Activated CD4-positive, alpha-beta T cell treated with anti-CD3 and anti-CD28 coated beads, Interleukin-2, Interleukin-6, amounts not matched to agents 100 ng/mL and 50 ng/mL, durations not matched to agents 16 hours and 8 hours (primary cell): ENCODE data around the gene RETREG3.

Source experiments
- DNase-seq: peaks from one replicate; pipeline ENCODE4 v3.0.0-alpha.2; 2020

RETREG3 gene

GRCh38 chr17:42612013-42612412 lies 2.8 kb upstream of the RETREG3 start:
- DNase-seq, result no peak

DNA sequence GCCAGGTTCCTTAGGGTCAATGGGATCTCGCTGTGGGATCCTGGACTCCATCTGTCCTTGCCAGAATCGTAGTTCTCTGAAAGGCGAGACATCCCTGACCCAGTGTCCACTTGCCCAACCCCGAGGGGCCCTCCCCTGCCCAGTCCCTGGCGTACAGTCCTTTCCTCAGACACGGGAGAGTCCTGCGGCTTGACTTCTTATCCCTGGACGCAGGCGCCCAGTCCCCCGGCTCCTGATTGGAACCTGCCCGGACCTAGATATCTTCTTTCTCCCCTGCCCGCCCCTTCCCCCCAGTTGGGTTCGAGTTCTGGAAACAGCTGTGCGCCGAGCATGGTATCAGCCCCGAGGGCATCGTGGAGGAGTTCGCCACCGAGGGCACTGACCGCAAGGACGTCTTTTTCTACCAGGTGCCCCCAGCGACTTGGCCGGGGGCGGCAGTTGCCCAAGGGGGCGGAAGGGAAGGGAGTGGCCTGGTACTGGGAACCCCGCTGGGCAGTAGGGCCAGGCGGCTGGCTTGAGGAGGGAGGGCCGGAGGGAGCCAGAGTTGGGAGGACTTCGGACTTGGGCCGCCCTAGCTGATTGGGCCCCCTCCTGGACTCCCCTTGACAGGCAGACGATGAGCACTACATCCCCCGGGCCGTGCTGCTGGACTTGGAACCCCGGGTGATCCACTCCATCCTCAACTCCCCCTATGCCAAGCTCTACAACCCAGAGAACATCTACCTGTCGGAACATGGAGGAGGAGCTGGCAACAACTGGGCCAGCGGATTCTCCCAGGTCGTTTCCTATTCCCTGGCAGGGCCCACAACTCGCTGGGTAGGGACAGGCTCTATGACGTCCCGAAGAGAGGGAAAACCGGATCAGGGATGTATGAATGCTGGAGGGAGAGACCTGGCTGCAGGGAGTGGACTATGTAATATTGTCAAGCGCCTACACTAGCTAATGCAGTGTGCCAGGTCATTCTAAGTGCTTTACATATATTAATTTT lies 934 bp upstream of the RETREG3 start:
- DNase-seq, result peak; percentile 18

- peak; percentile 38 for DNase-seq
Observed at GRCh38 chr17:42608305-42609181, 631 bp downstream of the RETREG3 start.

GRCh38 chr17:42607769-42608168 lies 1.4 kb downstream of the RETREG3 start:
- DNase-seq, result no peak

GRCh38 chr17:42603318-42603717 lies 5.9 kb downstream of the RETREG3 start:
- DNase-seq, result no peak

DNA sequence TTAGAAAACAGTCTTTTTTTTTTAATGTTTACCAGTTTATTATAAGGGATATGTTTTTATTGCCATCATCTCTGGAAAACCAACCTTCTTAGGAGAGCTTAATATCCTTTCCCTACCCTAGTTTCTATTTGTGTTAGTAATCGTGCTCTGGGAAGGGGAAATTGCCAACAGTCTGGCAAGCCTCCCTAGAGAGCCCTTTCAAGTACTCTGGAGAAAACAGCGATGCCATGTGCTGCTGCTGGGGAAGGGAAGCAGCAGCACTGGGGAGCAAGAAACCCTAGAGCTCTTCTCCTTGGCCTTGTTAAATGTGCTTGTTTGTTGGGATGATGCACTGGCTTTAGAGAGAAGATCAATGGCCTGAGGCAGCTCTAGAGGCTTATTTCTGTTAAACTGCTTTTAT lies 10.3 kb downstream of the RETREG3 start:
- no peak for DNase-seq

DNA sequence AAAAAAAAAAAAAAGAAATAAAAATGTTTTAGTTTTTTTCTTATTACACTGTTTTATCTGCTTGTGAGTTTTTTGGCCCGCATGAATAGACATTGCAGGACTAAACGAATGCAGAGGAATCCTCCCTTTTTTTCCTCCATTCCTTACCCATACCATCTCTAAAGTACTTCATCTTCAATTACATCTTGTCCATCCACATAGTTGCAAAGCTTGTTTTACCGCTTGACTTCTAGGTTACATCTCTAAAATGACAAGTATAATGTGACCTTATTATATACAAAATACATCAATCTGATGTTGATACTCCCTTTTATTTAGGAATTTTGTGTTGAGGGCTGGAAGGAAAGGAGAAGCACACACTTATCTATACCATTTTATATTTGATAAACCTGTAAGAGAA lies 12.8 kb downstream of the RETREG3 start:
- DNase-seq, result no peak

GRCh38 chr17:42591411-42591810 lies 17.8 kb downstream of the RETREG3 start:
- DNase-seq, result no peak

DNA sequence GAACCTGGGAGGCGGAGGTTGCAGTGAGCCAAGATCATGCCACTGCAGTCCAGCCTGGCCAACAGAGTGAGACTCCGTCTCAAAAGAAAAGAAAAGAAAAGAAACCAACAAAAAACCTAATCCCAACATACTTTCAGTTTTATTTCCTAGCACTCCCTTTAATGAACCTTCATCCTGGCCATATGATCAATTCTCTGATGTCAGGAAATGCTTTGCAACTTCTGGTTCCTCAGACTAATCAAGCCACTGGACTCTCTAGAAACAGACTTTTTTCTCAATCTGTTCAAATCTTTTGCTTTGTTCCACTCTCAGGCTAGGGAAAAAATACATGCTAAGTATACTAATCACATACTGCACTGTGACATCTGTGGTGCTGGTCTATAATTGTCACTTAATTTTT lies 18.3 kb downstream of the RETREG3 start:
- no peak for DNase-seq

DNA sequence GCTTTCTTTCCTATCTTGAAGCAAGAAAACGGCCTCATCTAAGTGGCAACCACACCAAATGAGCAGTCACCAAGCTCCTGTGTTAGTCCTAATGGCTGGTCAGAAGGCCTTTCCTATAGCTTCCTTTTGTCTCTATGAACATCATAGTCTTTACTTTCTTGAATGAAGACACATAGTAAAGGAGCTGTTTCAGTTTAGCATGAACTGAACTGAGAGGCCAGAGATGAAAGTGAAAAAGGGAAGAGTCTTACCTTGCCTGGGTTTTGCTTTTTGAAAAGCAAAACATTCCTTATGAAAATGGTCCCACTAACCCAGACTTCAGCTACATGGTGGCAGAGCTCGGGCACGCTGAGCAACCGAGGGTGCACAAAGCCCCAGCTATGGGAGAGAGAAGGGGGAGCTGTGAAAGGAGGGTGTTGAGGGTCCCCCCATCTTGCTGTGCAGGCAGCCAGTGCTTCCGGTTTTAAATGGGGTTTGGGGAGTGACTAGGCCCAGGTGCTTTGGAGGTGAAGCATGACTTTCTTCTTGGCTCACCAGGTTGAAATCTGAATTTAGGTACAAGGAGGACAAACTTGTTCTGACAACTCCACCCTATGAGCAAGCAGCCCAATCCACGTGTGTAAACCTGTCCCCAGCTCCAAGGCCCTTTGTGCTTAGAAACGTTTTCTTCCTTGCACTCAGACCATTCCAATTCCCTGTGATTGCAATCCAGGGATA lies 22.5 kb downstream of the RETREG3 start:
- no peak for DNase-seq

DNA sequence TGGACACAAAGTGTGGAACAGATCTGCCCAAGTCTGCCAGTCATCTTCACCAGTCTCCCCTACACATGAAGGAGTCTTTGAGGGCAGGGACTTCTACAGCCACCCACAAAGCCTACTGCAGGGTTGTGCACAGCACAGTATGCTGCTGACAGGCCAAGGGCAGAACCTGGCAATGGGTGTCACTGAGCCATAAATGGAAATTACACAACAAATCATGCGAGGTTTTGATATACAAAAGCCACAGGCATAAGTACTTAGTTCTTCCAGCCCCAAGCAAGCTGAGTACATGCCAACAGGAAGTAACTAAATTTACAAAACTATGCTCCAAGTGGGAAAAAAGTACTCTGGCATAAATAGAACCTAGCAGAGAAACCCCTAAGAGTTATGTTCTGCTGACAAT lies 23.8 kb downstream of the RETREG3 start:
- DNase-seq, result no peak

DNA sequence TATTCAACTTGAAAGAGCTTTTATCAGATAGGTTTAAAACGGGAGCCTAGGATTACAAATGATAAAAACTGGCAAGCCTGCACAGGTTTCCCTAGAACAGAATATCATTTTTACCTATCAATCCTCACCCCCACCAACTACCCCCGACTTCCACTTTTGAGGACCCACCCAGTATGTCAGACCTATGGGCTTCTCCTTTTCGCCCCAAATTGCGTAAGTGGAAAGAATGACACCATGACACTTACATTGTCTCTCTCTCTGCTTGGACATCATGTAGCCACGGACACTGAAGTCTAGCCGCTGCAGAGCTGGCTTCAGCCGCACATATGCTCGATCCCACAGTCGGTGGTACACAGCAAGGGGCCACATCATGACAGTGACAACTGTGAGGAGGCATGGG lies 24.3 kb downstream of the RETREG3 start:
- DNase-seq, result no peak

- DNase-seq, result no peak
Observed at GRCh38 chr17:42581744-42582270, 27.4 kb downstream of the RETREG3 start.

DNA sequence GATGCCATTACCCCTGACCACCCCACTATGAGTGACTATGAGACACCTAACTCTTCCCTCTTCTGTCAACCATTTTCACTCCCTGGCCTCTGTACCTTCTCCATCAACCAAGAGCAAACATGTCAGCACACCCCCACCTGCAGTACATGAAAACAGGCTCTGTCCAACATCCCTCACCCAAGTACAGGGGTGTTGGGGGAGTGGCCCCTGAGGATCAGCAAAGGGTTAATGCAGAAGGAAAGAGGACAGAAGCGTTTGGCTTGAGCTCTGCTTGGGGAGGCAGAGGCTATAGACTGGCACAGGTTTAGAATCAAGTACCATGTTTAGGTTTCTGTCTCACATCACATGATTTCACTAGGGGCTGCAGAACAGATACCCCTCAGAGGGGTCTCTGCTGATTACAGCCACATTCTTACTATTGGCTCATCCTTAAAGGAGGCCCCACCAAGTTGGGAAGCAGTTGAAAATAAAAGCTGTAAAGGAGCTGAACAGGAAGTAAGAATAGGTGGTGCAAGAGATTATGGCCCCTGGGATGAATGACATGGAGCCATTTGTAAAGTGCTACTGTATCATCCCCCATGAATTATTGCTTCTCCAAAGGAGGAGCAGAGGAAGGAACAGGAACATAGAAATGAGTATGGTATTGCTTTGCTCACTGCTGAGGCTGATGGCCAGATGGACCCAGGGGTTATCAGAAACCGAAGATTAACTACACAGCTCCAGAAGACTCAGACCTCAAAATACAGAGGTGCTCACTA lies 29.2 kb downstream of the RETREG3 start:
- no peak for DNase-seq

GRCh38 chr17:42578282-42578869 lies 30.8 kb downstream of the RETREG3 start:
- DNase-seq, result peak; percentile 84

GRCh38 chr17:42577532-42578281 lies 31.5 kb downstream of the RETREG3 start, which contains the start of gene PSMC3IP:
TSS of gene PSMC3IP (minus strand) at chr17:42577729. CDS start at chr17:42577686, 43 bp downstream.
- DNase-seq, result peak; percentile 98

DNA sequence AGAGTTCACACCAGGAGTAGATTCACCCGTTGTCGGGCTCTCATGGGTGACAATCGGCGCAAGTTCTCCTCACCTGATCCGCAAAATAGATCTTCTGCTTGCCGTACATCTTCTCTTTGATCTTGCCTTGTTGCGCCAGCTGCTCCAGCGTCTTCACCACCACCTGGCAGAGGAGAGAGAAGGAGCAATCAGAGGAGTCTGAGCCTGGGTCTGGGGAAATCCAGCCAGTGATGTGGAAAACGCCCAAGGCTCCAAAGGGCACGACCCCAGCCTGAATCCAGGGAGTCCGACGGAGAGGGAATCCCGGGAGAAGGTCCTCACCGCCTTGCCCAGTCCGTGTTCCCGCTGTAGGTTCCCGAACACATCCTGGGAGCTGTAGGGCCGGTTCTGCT lies 32.0 kb downstream of the RETREG3 start:
- DNase-seq, result no peak

DNA sequence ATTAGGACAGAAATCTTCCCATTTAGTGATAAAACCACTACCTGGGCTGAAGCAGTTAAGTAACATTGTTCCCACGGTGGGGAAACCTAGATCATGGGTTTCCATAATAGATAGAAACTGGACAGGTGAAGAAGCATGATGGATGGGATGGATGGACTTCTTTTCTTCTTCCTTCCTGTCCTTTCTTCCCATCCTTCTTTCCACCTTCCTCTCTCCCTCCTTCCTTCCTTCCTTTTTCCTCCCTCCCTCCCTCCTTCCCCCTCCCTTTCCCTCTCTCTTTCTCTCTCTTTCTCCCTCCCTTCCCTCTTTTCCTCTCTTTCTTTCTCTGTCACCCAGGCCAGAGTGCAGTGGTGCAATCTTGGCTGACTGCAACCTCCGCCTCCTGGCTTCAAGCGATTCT lies 34.7 kb downstream of the RETREG3 start:
- DNase-seq, result no peak

DNA sequence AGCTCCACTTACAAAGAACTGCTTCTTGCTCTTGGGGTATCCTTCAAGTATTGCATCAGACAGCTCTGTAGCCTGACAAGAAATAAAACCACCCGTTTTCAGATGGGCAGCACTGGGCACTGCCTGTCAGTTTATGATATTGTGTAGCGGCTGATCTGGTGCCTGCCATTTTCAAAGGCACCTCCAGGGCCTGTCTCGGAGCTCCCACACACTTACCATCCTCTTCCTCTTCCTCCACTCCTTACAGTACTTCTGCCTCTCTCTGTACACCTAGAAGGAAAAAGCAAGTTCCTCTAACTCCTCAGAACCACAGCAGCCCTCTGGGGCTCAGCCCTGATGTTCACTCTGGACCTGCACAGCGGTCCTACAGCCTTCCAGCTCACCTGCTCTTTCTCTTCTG lies 36.1 kb downstream of the RETREG3 start:
- DNase-seq, result no peak

DNA sequence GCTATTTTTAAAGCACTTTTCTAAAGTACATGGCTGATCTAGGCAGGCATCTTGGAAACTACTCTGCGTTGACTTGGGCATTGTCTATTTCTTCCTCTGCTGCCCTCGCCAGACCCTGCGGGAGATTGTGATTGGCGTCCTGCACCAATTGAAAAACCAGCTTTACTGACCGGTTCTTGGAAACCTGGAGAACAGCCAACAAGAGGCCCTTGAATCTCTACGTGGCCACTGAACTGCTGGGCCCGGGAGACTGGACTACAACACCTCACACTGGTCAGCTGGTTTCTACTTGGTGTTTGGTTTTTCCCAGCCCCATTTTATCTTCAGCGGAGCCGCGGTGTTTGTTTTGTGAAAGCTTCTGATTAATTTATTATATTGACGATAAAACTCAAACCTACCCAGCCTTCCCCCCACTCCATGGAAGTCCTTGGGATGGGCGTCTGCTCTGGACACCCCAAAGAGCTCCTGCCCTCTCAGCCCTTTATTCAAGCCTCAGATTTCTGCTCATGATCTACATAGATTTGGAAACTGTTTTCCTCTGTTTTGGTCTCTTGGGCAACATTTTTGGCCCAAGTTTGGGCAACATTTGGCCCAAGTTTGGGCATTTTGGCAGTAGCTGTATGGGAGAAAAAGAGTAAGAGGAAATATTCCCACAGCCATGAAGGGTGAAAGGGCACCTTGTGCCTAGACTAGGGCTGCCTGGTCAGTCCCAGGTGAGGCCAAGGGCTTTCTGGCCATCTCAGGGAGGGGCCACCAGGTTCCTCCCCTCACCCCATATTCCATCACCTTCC lies 37.5 kb downstream of the RETREG3 start:
- no peak for DNase-seq
